ENCODE results near the gene EVC. TPM values are rescaled to one million over a fixed set of nuclear protein-coding genes. Genes with fewer than 3 reads are reported as not detected.

The EVC gene
- total and polyA plus RNA-seq, 2 of the 4 experiments (the other 2 are of a cell fraction): 16.8 to 18.9 TPM

DNA sequence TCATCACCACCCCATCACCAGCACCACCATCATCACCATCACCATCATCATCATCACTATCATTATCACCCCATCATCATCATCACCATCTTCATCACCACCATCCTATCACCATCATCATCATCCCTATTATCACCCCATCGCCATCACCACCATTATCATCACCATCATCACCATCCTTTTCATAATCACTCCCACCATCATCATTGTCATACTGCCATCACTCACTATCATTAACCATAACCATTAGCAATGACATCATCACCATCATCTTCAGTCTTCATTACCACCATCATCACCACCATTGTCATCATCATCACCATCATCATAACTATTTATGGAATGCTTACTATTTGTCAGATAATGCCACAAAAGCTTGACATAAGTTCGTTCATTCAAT is 146.2 kb downstream of the EVC start:
- BruUV-seq (replicated peaks): no TSS peak
- no peak overlapping the region for H4K5ac ChIP-seq (ENCODE audit: low read depth, low read length)

More for the DNA sequence above, 146.2 kb downstream of the EVC start:
- H3K4me3 ChIP-seq (ENCODE audit: insufficient read depth, low read depth, low read length): no peak overlapping the region
- no peak for TF ChIP-seq POLR2A (IDR thresholded peaks at IDR 0.05; ENCODE audit: low read depth, low read length)
- TF ChIP-seq RAD21 (IDR thresholded peaks at IDR 0.05; ENCODE audit: low read length): no peak
- TF ChIP-seq BHLHE40 (IDR thresholded peaks at IDR 0.05; ENCODE audit: low read depth, low read length): no peak
- TF ChIP-seq, protein P1, sequence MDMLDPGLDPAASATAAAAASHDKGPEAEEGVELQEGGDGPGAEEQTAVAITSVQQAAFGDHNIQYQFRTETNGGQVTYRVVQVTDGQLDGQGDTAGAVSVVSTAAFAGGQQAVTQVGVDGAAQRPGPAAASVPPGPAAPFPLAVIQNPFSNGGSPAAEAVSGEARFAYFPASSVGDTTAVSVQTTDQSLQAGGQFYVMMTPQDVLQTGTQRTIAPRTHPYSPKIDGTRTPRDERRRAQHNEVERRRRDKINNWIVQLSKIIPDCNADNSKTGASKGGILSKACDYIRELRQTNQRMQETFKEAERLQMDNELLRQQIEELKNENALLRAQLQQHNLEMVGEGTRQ (IDR thresholded peaks at IDR 0.05; ENCODE audit: low read depth, low read length): no peak
- no peak for TF ChIP-seq NFE2L2 (IDR thresholded peaks at IDR 0.05; ENCODE audit: low read depth, low read length)
- no peak for TF ChIP-seq CEBPB (IDR thresholded peaks at IDR 0.05; ENCODE audit: low read depth, low read length)
- no peak for TF ChIP-seq MAZ (IDR thresholded peaks at IDR 0.05; ENCODE audit: borderline replicate concordance, low read depth, low read length)
- TF ChIP-seq CHD1 (IDR thresholded peaks at IDR 0.05; ENCODE audit: low read depth, low read length): no peak
- no peaks in the 10 kb centered on the region for H3K9me3 ChIP-seq (ENCODE audit: control insufficient read depth, insufficient read depth, low read length)
- H3K9me1 ChIP-seq (ENCODE audit: insufficient read depth, low read length): no peaks in the 10 kb centered on the region; the same call in 1 of the 2 replicates
- 80% methylated on average over 1 of the region's 2 CpGs; no CpG with 5 or more reads in 1 of the 2 experiments for WGBS, 2 experiments (ENCODE audit: extremely low coverage in 2 of 2, insufficient read length in 1 of 2)
- no peaks in the 10 kb centered on the region for H3K4me1 ChIP-seq (ENCODE audit: control insufficient read depth, insufficient read depth, low read length)
- H3K18ac ChIP-seq (ENCODE audit: low read depth, low read length): no peak overlapping the region
- no peak overlapping the region for H2BK20ac ChIP-seq (ENCODE audit: low read depth, low read length)
- no peak overlapping the region for H2AFZ ChIP-seq (replicated peaks; ENCODE audit: low read length, poor library complexity)
- H2AK5ac ChIP-seq (ENCODE audit: low read depth, low read length): no peak overlapping the region
- H3K27me3 ChIP-seq (ENCODE audit: control insufficient read depth, insufficient read depth, low read length): no peaks in the 10 kb centered on the region
- H4K8ac ChIP-seq (ENCODE audit: low read depth in 2 of 2, low read length in 2 of 2): no peak overlapping the region
- H2AK9ac ChIP-seq (replicated peaks; ENCODE audit: low read depth, low read length, poor library complexity): no peak overlapping the region
- H3K79me1 ChIP-seq (ENCODE audit: low read depth in 1 of 2, low read length in 2 of 2): no peaks in the 10 kb centered on the region
- no peak overlapping the region for H3K14ac ChIP-seq (replicated peaks; ENCODE audit: low read depth, low read length)
- no peak overlapping the region for H3K9ac ChIP-seq (ENCODE audit: low read depth, low read length)
- no peak overlapping the region for H3K4me2 ChIP-seq (ENCODE audit: low read depth, low read length)
- H3K27ac ChIP-seq (ENCODE audit: insufficient read depth, low read length): no peak overlapping the region
- H3K56ac ChIP-seq (ENCODE audit: extremely low read depth, insufficient read depth, low read length): no peak overlapping the region
- H2BK15ac ChIP-seq (ENCODE audit: low read depth, low read length): no peak overlapping the region
- CTCF ChIA-PET: no interaction called here
- H2BK5ac ChIP-seq (ENCODE audit: low read depth, low read length, poor library complexity, severe bottlenecking): peak overlapping the region; percentile 47
- dilution Hi-C loops (cut with HindIII; ENCODE audit: low sequenced_read_pairs, unreplicated experiment): no loop called here
- no peaks in the 10 kb centered on the region for H4K20me1 ChIP-seq (ENCODE audit: insufficient read depth, low read length)
- H3K23ac ChIP-seq (ENCODE audit: low read depth, low read length): no peak overlapping the region
- H4K91ac ChIP-seq (ENCODE audit: insufficient read depth, low read depth, low read length): no peak overlapping the region
- peaks cover 1% of the 10 kb centered on the region; the same call in 1 of the 2 replicates for H3K36me3 ChIP-seq (ENCODE audit: control insufficient read depth, insufficient read depth, low read length)
- POLR2A ChIA-PET (ENCODE audit: unreplicated experiment): no interaction called here
- no peak overlapping the region for H3K4ac ChIP-seq (ENCODE audit: low read depth, low read length)
- no peak overlapping the region for H2BK120ac ChIP-seq (ENCODE audit: low read depth, low read length)
- no peak for ATAC-seq (ENCODE audit: low read depth)
- in situ Hi-C loops (cut with MboI; ENCODE audit: low sequenced_read_pairs): no loop called here
- intact Hi-C loops (cut with micrococcal nuclease): no loop called here
- DNase-seq: no peak

Data from IMR-90 (cell line).